Measurements from ENCODE around the gene WDFY4.

The WDFY4 gene

DNA sequence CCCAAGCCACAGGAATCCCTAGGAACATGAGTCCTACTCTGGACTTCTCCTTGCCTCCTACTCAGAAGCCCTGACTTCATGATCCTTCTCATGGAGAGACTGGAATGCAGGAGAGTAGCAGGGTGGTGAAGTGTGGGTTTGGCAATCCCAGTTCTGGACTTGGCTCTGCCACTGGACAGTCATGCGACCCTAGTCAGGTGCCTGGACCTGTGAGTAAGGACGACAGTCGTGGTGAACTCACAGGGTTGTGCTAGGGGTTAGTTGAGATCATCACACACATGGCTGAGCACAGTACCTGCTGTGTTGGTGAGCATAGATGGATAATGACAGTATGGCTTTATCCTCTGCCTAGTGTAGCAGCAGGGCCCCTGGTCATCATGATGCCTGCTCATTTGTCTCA lies 137.0 kb downstream of the WDFY4 start:
- 90% methylated on average over 1 of the region's 3 CpGs for WGBS
- Histone ChIP-seq H4K8ac (ENCODE audit: low read length) (no peak overlapping the region), H4K91ac (ENCODE audit: low read length) (no peak overlapping the region), H2AFZ (ENCODE audit: low read depth, low read length) (no peak overlapping the region), H3K36me3 (ENCODE audit: control insufficient read depth in 1 of 2, insufficient read depth in 2 of 2, low read depth in 1 of 2, low read length in 2 of 2) (no peaks in the 10 kb centered on the region), H3K4ac (ENCODE audit: low read depth in 1 of 2, low read length in 2 of 2) (no peak overlapping the region), H2BK120ac (ENCODE audit: low read depth, low read length) (no peak overlapping the region), H2BK5ac (ENCODE audit: low read depth, low read length, poor library complexity, severe bottlenecking) (no peak overlapping the region), H3K4me3 (ENCODE audit: insufficient read depth in 1 of 2, low read depth in 1 of 2, low read length in 2 of 2) (no peak overlapping the region), H3K18ac (ENCODE audit: low read depth in 1 of 2, low read length in 2 of 2) (no peak overlapping the region), H3K14ac (ENCODE audit: low read length in 2 of 2) (peak overlapping the region in 1 of 2 experiments; percentile 69), H3K27me3 (ENCODE audit: control insufficient read depth in 1 of 2, insufficient read depth in 1 of 2, low read length in 2 of 2) (peaks cover 0 to 21% of the 10 kb centered on the region in 2 experiments), H3K79me1 (replicated peaks; ENCODE audit: low read length, poor library complexity, severe bottlenecking) (no peaks in the 10 kb centered on the region), H2BK15ac (ENCODE audit: low read depth, poor library complexity, severe bottlenecking) (no peak overlapping the region), H3K4me2 (ENCODE audit: low read length, poor library complexity, severe bottlenecking) (no peak overlapping the region), H3K9me3 (ENCODE audit: control insufficient read depth, low read length) (no peaks in the 10 kb centered on the region), H2BK12ac (ENCODE audit: low read length in 2 of 2) (no peak overlapping the region), H2AK5ac (ENCODE audit: low read length, severe bottlenecking) (no peak overlapping the region), H3K4me1 (ENCODE audit: control insufficient read depth, insufficient read depth, low read depth, low read length) (peaks cover 2% of the 10 kb centered on the region), H3K23ac (ENCODE audit: low read length in 2 of 2) (no peak overlapping the region), H3K27ac (ENCODE audit: low read length, poor library complexity, severe bottlenecking) (no peak overlapping the region), H3K9ac (ENCODE audit: low read length) (no peak overlapping the region)
- DNase-seq = no peak

DNA sequence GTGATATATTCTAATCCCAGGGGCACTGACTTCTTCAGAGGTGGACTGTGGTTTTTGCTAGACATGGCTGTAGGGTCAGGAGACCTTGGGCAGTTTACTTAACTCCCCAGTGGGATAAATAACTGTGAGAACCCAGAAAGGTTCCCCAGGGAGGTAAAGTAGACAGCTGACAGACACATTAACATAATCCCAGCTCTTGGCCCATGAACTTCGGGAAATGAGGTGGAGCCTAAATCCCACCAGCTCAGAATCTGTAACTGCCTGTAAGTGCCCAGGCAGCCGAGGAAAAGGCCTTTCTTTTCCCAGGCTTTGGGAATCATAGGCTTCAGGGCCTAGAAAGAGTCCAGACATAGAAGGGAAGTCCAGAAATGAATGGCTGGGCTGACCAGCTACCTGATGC lies 149.0 kb downstream of the WDFY4 start:
- 70% methylated on average over 2 of the region's 2 CpGs for WGBS
- no peak overlapping the region for H2AK5ac ChIP-seq (ENCODE audit: low read length, severe bottlenecking)

DNA sequence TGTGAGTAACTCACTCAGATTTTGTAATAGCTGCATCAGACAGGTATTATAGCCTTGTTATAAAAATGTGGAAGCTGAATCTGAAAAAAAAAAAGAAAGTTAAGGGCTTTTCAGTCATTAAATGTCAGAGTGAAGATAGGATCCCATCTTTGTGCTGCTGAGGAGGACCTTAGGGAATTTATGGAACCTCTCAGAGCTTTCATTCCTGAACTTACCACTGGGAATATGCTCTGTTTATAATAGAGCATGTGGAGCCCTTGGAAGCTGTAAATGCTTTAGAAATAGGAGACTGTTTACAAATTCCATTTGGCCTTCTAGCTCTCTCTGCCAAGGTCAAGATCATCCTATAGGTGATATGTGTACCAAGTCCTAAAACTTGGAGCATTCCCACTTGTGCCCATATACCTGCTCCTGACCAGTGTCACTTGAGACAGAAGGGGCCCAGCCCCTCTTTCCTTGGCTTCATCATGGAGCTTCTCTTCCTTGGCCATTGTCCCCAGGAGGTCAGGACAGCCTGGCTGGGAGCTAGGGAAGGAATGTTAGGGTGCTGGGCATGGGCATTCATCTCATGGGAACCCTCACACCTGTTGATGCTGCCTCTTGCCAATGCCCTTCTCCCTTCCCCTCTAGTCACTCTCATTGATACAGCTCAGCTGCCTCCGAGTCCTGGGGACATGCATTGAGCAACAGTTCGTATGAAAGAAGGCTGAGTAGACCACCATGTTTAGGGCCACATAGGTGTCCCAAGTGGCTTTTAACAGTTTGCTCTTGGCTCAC lies 149.7 kb downstream of the WDFY4 start:
- no peak overlapping the region for H2BK15ac ChIP-seq (ENCODE audit: low read depth, poor library complexity, severe bottlenecking)
- WGBS = 70% methylated on average over 2 of the region's 2 CpGs
- no peak overlapping the region for H2AK5ac ChIP-seq (ENCODE audit: low read length, severe bottlenecking)
- no peak overlapping the region for H2BK120ac ChIP-seq (ENCODE audit: low read depth, low read length)
- no peak overlapping the region for H4K8ac ChIP-seq (ENCODE audit: low read length)
- no peak overlapping the region for H2BK12ac ChIP-seq (ENCODE audit: low read length in 2 of 2)
- no peaks in the 10 kb centered on the region for H3K36me3 ChIP-seq (ENCODE audit: control insufficient read depth in 1 of 2, insufficient read depth in 2 of 2, low read depth in 1 of 2, low read length in 2 of 2)
- H3K23ac ChIP-seq (ENCODE audit: low read length in 2 of 2) = no peak overlapping the region
- H3K9me3 ChIP-seq (ENCODE audit: control insufficient read depth, low read length) = no peaks in the 10 kb centered on the region
- H2AFZ ChIP-seq (ENCODE audit: low read depth, low read length) = no peak overlapping the region
- H3K27ac ChIP-seq (ENCODE audit: low read length, poor library complexity, severe bottlenecking) = no peak overlapping the region
- H3K4me1 ChIP-seq (ENCODE audit: control insufficient read depth, insufficient read depth, low read depth, low read length) = no peaks in the 10 kb centered on the region
- H3K9ac ChIP-seq (ENCODE audit: low read length) = no peak overlapping the region
- H3K27me3 ChIP-seq (ENCODE audit: control insufficient read depth in 1 of 2, insufficient read depth in 1 of 2, low read length in 2 of 2) = peaks cover 0 to 47% of the 10 kb centered on the region in 2 experiments
- H3K4ac ChIP-seq (ENCODE audit: low read depth in 1 of 2, low read length in 2 of 2) = no peak overlapping the region
- no peak overlapping the region for H3K18ac ChIP-seq (ENCODE audit: low read depth in 1 of 2, low read length in 2 of 2)
- no peak overlapping the region for H3K4me3 ChIP-seq (ENCODE audit: insufficient read depth in 1 of 2, low read depth in 1 of 2, low read length in 2 of 2)
- no peak overlapping the region for H2BK5ac ChIP-seq (ENCODE audit: low read depth, low read length, poor library complexity, severe bottlenecking)
- no peaks in the 10 kb centered on the region for H3K79me1 ChIP-seq (replicated peaks; ENCODE audit: low read length, poor library complexity, severe bottlenecking)
- H3K4me2 ChIP-seq (ENCODE audit: low read length, poor library complexity, severe bottlenecking) = no peak overlapping the region
- no peak for DNase-seq
- no peak overlapping the region for H4K91ac ChIP-seq (ENCODE audit: low read length)
- H3K14ac ChIP-seq (ENCODE audit: low read length in 2 of 2) = no peak overlapping the region

More for the DNA sequence above, 149.0 kb downstream of the WDFY4 start:
- Histone ChIP-seq H2BK5ac (ENCODE audit: low read depth, low read length, poor library complexity, severe bottlenecking) (no peak overlapping the region), H3K36me3 (ENCODE audit: control insufficient read depth in 1 of 2, insufficient read depth in 2 of 2, low read depth in 1 of 2, low read length in 2 of 2) (no peaks in the 10 kb centered on the region), H2BK15ac (ENCODE audit: low read depth, poor library complexity, severe bottlenecking) (no peak overlapping the region), H4K91ac (ENCODE audit: low read length) (no peak overlapping the region), H4K8ac (ENCODE audit: low read length) (no peak overlapping the region), H3K23ac (ENCODE audit: low read length in 2 of 2) (no peak overlapping the region), H3K4me1 (ENCODE audit: control insufficient read depth, insufficient read depth, low read depth, low read length) (no peaks in the 10 kb centered on the region), H3K27ac (ENCODE audit: low read length, poor library complexity, severe bottlenecking) (no peak overlapping the region), H3K9me3 (ENCODE audit: control insufficient read depth, low read length) (no peaks in the 10 kb centered on the region), H3K9ac (ENCODE audit: low read length) (no peak overlapping the region), H3K18ac (ENCODE audit: low read depth in 1 of 2, low read length in 2 of 2) (no peak overlapping the region), H3K4me3 (ENCODE audit: insufficient read depth in 1 of 2, low read depth in 1 of 2, low read length in 2 of 2) (no peak overlapping the region), H3K27me3 (ENCODE audit: control insufficient read depth in 1 of 2, insufficient read depth in 1 of 2, low read length in 2 of 2) (peaks cover 0 to 40% of the 10 kb centered on the region in 2 experiments), H3K4ac (ENCODE audit: low read depth in 1 of 2, low read length in 2 of 2) (no peak overlapping the region), H2BK120ac (ENCODE audit: low read depth, low read length) (no peak overlapping the region), H3K79me1 (replicated peaks; ENCODE audit: low read length, poor library complexity, severe bottlenecking) (no peaks in the 10 kb centered on the region), H2AFZ (ENCODE audit: low read depth, low read length) (no peak overlapping the region), H2BK12ac (ENCODE audit: low read length in 2 of 2) (no peak overlapping the region), H3K4me2 (ENCODE audit: low read length, poor library complexity, severe bottlenecking) (no peak overlapping the region), H3K14ac (ENCODE audit: low read length in 2 of 2) (no peak overlapping the region)
- no peak for DNase-seq

DNA sequence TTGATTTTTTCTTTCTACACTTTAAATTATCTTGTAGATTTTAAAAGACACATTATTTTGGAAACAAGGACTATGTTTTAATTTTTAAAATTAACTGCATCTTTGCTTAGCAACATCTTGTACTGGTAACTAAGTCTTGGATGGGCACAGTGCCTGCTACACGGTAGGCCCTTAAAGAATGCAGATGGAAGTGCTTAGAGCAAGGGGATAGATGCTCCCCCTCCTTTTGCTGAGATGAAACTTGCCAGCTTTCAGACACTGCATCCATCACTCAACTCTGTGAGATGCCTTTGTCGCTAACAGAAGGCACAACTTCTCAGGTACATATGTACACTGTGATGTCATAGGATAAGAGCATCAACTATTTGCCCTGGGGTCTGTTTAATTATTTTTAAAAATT lies 151.1 kb downstream of the WDFY4 start:
- Histone ChIP-seq H3K4me3 (ENCODE audit: insufficient read depth in 1 of 2, low read depth in 1 of 2, low read length in 2 of 2) (no peak overlapping the region), H2BK5ac (ENCODE audit: low read depth, low read length, poor library complexity, severe bottlenecking) (no peak overlapping the region), H3K4me2 (ENCODE audit: low read length, poor library complexity, severe bottlenecking) (no peak overlapping the region), H2BK15ac (ENCODE audit: low read depth, poor library complexity, severe bottlenecking) (no peak overlapping the region), H3K4ac (ENCODE audit: low read depth in 1 of 2, low read length in 2 of 2) (no peak overlapping the region), H2AFZ (ENCODE audit: low read depth, low read length) (no peak overlapping the region), H3K27ac (ENCODE audit: low read length, poor library complexity, severe bottlenecking) (no peak overlapping the region), H3K9me3 (ENCODE audit: control insufficient read depth, low read length) (no peaks in the 10 kb centered on the region), H4K8ac (ENCODE audit: low read length) (no peak overlapping the region), H3K23ac (ENCODE audit: low read length in 2 of 2) (no peak overlapping the region), H4K91ac (ENCODE audit: low read length) (no peak overlapping the region), H3K18ac (ENCODE audit: low read depth in 1 of 2, low read length in 2 of 2) (no peak overlapping the region), H3K36me3 (ENCODE audit: control insufficient read depth in 1 of 2, insufficient read depth in 2 of 2, low read depth in 1 of 2, low read length in 2 of 2) (no peaks in the 10 kb centered on the region), H3K14ac (ENCODE audit: low read length in 2 of 2) (no peak overlapping the region), H2BK120ac (ENCODE audit: low read depth, low read length) (no peak overlapping the region), H3K9ac (ENCODE audit: low read length) (no peak overlapping the region), H2AK5ac (ENCODE audit: low read length, severe bottlenecking) (no peak overlapping the region), H3K27me3 (ENCODE audit: control insufficient read depth in 1 of 2, insufficient read depth in 1 of 2, low read length in 2 of 2) (peaks cover 3 to 56% of the 10 kb centered on the region in 2 experiments), H2BK12ac (ENCODE audit: low read length in 2 of 2) (no peak overlapping the region), H3K79me1 (replicated peaks; ENCODE audit: low read length, poor library complexity, severe bottlenecking) (no peaks in the 10 kb centered on the region), H3K4me1 (ENCODE audit: control insufficient read depth, insufficient read depth, low read depth, low read length) (no peaks in the 10 kb centered on the region)
- 88% methylated on average over 1 of the region's 2 CpGs for WGBS
- no peak for DNase-seq
